Sigmoid colon (tissue), 7 donors: Measurements from ENCODE around the gene PPP1R3F. TPM values are rescaled to one million over a fixed set of nuclear protein-coding genes. Genes with fewer than 3 reads are reported as not detected.

Experiments
- polyA plus RNA-seq, 3 donors: library from polyadenylated mRNA; stranded (reverse); fragments of 200-250 nt; gene quantifications; one replicate each; pipeline ENCODE4 v1.2.3, GENCODE V29; 2013
- total RNA-seq, 4 donors: library from RNA; depleted of rRNA; stranded (reverse); fragments of >200 nt; gene quantifications; one replicate each; pipeline ENCODE4 v1.1.0, GENCODE V29; 2016
- donor health status: healthy with polysubstance abuse.
- donor health status: Bipolar disorder and iron deficiency.
- donor health status: healthy.

Gene PPP1R3F
- total and polyA plus RNA-seq, 7 donors = 2.2 to 13.7 (median 8.6) TPM

Other genes with a start within 250 kb of the PPP1R3F start
- gene TFE3, start 226.4 kb upstream of the PPP1R3F start, total RNA-seq = 10 to 100 TPM; 38.3 to 69.8 (median 56.0) TPM
- 10 to 100 TPM; 21.0 to 32.6 (median 30.9) TPM for gene TFE3, start 226.4 kb upstream of the PPP1R3F start, polyA plus RNA-seq
- 1 to 10 TPM in 3 of 4 donors, under 1 TPM in 1; 0.71 to 3.9 (median 1.3) TPM for gene CCDC120, start 210.8 kb upstream of the PPP1R3F start, total RNA-seq
- gene CCDC120, start 210.8 kb upstream of the PPP1R3F start, polyA plus RNA-seq = 1 to 10 TPM; 4.2 to 7.6 (median 4.2) TPM
- 10 to 100 TPM; 18.2 to 20.2 (median 19.0) TPM for gene PRAF2, start 195.8 kb upstream of the PPP1R3F start, total RNA-seq
- 10 to 100 TPM in 1 of 3 donors, 1 to 10 TPM in 2; 2.8 to 15.2 (median 8.4) TPM for gene PRAF2, start 195.8 kb upstream of the PPP1R3F start, polyA plus RNA-seq
- 100 to 1,000 TPM in 1 of 4 donors, 10 to 100 TPM in 3; 78.5 to 102 (median 93.5) TPM for gene WDR45, start 189.9 kb upstream of the PPP1R3F start, total RNA-seq
- 10 to 100 TPM; 49.5 to 57.1 (median 55.5) TPM for gene WDR45, start 189.9 kb upstream of the PPP1R3F start, polyA plus RNA-seq
- 10 to 100 TPM; 14.4 to 25.0 (median 23.6) TPM for gene GPKOW, start 146.1 kb upstream of the PPP1R3F start, total RNA-seq
- gene GPKOW, start 146.1 kb upstream of the PPP1R3F start, polyA plus RNA-seq = 10 to 100 TPM; 23.4 to 24.6 (median 24.3) TPM
- 1 to 10 TPM; 1.4 to 3.1 (median 1.8) TPM for gene MAGIX, start 107.0 kb upstream of the PPP1R3F start, total RNA-seq
- gene MAGIX, start 107.0 kb upstream of the PPP1R3F start, polyA plus RNA-seq = 10 to 100 TPM in 2 of 3 donors, 1 to 10 TPM in 1; 7.7 to 24.0 (median 13.6) TPM
- 10 to 100 TPM; 39.0 to 65.1 (median 48.9) TPM for gene PLP2, start 97.9 kb upstream of the PPP1R3F start, total RNA-seq
- 100 to 1,000 TPM in 1 of 3 donors, 10 to 100 TPM in 2; 61.7 to 185 (median 88.9) TPM for gene PLP2, start 97.9 kb upstream of the PPP1R3F start, polyA plus RNA-seq
- gene PRICKLE3, start 83.4 kb upstream of the PPP1R3F start, total RNA-seq = 10 to 100 TPM in 2 of 4 donors, 1 to 10 TPM in 2; 7.7 to 13.0 (median 10.4) TPM
- gene PRICKLE3, start 83.4 kb upstream of the PPP1R3F start, polyA plus RNA-seq = 1 to 10 TPM; 4.8 to 9.8 (median 6.0) TPM
- 10 to 100 TPM in 2 of 4 donors, 1 to 10 TPM in 2; 4.1 to 14.6 (median 10.9) TPM for gene SYP, start 69.6 kb upstream of the PPP1R3F start, total RNA-seq
- 10 to 100 TPM in 1 of 3 donors, 1 to 10 TPM in 2; 1.2 to 20.2 (median 1.4) TPM for gene SYP, start 69.6 kb upstream of the PPP1R3F start, polyA plus RNA-seq
- gene CACNA1F, start 36.5 kb upstream of the PPP1R3F start, total RNA-seq = under 1 TPM in 2 of 4 donors, not detected in 2; 0.14 to 0.16 TPM
- gene CACNA1F, start 36.5 kb upstream of the PPP1R3F start, polyA plus RNA-seq = under 1 TPM in 2 of 3 donors, not detected in 1; under 0.01 to 0.70 TPM
- gene CCDC22, start 34.3 kb upstream of the PPP1R3F start, total RNA-seq = 10 to 100 TPM; 11.1 to 15.0 (median 12.6) TPM
- 10 to 100 TPM in 1 of 3 donors, 1 to 10 TPM in 2; 9.0 to 16.1 (median 9.6) TPM for gene CCDC22, start 34.3 kb upstream of the PPP1R3F start, polyA plus RNA-seq
- gene FOXP3, start 5.1 kb upstream of the PPP1R3F start, total RNA-seq = not detected
- 1 to 10 TPM in 1 of 3 donors, not detected in 2; 3.1 TPM for gene FOXP3, start 5.1 kb upstream of the PPP1R3F start, polyA plus RNA-seq
- gene GAGE10, start 33.9 kb downstream of the PPP1R3F start, total RNA-seq = not detected
- gene GAGE10, start 33.9 kb downstream of the PPP1R3F start, polyA plus RNA-seq = not detected
- gene GAGE12J, start 52.2 kb downstream of the PPP1R3F start, total RNA-seq = not detected
- gene GAGE12J, start 52.2 kb downstream of the PPP1R3F start, polyA plus RNA-seq = not detected
- not detected for gene GAGE13, start 61.8 kb downstream of the PPP1R3F start, total RNA-seq
- not detected for gene GAGE13, start 61.8 kb downstream of the PPP1R3F start, polyA plus RNA-seq